ENCODE measurements around the gene MAGI1. TPM values are rescaled to one million over a fixed set of nuclear protein-coding genes. Genes with fewer than 3 reads are reported as not detected.

The MAGI1 gene
- total and polyA plus RNA-seq, 7 experiments from 2014 or later = 0.39 TPM; not detected in 6

DNA sequence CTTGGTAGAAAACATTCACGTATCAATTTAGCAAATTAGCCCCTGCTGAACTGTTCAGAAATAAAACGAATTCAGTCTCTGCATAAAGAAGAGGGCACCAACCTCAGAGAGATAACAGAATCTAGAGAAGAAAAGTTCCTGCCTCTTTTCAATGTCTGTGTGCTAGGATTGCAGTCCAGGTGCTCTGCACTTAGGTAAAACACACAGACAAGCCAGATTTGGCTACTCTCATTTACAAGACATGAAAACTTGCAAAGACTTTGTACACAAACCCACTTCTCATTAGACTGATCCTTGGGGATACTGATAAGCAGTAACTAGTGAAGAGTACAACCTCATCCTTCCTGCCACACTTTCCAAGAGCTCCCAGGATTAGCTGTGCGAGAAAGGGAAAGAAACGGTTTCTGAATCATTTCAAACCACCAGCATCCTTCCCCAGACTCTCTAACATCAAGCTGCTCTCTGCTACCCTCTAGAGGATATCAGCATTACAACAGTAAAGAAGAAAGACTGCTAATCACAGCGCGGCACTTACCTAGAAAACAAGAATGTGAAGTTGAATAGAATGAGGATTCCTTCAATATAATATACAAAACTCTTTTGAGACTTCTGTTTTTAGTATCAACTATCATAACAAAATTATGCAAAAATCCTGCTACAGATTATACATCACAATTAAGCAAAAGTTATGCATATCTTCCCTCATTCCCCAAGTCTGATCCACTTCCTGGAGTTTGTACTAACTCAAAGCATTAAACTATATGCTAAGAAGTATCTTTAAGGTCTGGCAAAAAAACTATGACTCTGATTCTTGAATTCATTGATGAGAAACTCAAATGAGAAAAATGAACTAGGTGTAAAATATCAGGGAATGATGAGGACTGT is 306.4 kb downstream of the MAGI1 start:
- no peaks in the 10 kb centered on the region for H3K36me3 Mint-ChIP-seq
- no peaks in the 10 kb centered on the region for H3K27me3 ChIP-seq (ENCODE audit: control insufficient read depth in 2 of 2, insufficient read depth in 2 of 2, low read length in 2 of 2)
- no peak overlapping the region for H3K27ac Mint-ChIP-seq
- no peaks in the 10 kb centered on the region for H3K9me3 ChIP-seq (ENCODE audit: control insufficient read depth in 2 of 3, low read length in 3 of 3)
- H3K4me3 Mint-ChIP-seq = no peak overlapping the region
- H3K4me1 Mint-ChIP-seq = peaks cover 0 to 4% (median 1%) of the 10 kb centered on the region in 7 donors
- no peak overlapping the region for H3K27ac ChIP-seq (ENCODE audit: low read depth, low read length)
- peaks cover 0 to 14% (median 8%) of the 10 kb centered on the region in 5 donors for H3K27me3 Mint-ChIP-seq
- ChIA-PET POLR2A (no interaction called here), CTCF (interaction anchor here (1.0 kb wide), 1 partner anchor 8 kb away, joined by 4 read pairs; no protein-coding TSS in a partner anchor)
- H3K4me1 ChIP-seq (ENCODE audit: control insufficient read depth in 2 of 2, insufficient read depth in 2 of 2, low read length in 2 of 2) = no peaks in the 10 kb centered on the region
- intact Hi-C loops (cut with micrococcal nuclease) = loop anchor here (1.0 to 10.0 kb wide), 3 partner anchors 387 to 1200 kb away; no protein-coding TSS in a partner anchor
- DNase-seq = peak in 5 of 9 donors; percentile 5 to 31 (median 16)
- no peak overlapping the region for H3K4me3 ChIP-seq (ENCODE audit: low read length)
- H3K9me3 Mint-ChIP-seq = peaks cover 0 to 1% (median 0%) of the 10 kb centered on the region in 11 donors
- peak; percentile 68 for ATAC-seq
- no peaks in the 10 kb centered on the region for H3K36me3 ChIP-seq (ENCODE audit: control insufficient read depth in 2 of 3, insufficient read depth in 3 of 3, low read length in 3 of 3)

DNA sequence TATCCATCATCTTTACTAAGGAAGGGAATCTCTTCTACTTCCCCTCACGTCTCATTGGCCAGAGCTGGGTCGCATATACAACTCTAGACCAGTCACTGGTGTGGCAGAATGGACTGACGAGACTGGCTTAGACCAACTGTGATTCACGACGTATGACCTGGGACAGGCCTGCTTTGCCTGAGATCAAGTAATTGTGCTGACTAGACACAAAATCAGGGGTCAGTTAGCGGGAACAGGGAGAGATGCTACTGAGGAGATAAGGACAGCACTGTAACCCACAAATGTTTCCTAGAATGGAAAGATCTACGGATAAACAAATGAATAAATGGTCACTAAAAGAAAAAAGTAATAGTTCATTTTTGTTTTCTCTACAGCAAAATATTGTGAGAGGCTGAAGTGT is 308.3 kb downstream of the MAGI1 start:
- Histone ChIP-seq H3K36me3 (ENCODE audit: control insufficient read depth in 2 of 3, insufficient read depth in 3 of 3, low read length in 3 of 3) (no peaks in the 10 kb centered on the region), H3K4me1 (ENCODE audit: control insufficient read depth in 2 of 2, insufficient read depth in 2 of 2, low read length in 2 of 2) (no peaks in the 10 kb centered on the region), H3K27ac (ENCODE audit: low read depth, low read length) (no peak overlapping the region), H3K27me3 (ENCODE audit: control insufficient read depth in 2 of 2, insufficient read depth in 2 of 2, low read length in 2 of 2) (no peaks in the 10 kb centered on the region), H3K4me3 (ENCODE audit: low read length) (no peak overlapping the region), H3K9me3 (ENCODE audit: control insufficient read depth in 2 of 3, low read length in 3 of 3) (no peaks in the 10 kb centered on the region)
- no peak overlapping the region for H3K27ac Mint-ChIP-seq
- H3K36me3 Mint-ChIP-seq = no peaks in the 10 kb centered on the region
- H3K4me3 Mint-ChIP-seq = no peak overlapping the region
- ATAC-seq (no peak), DNase-seq (no peak)
- intact Hi-C loops (cut with micrococcal nuclease) = loop anchor here (5.0 to 10.0 kb wide), 2 partner anchors 386 to 1198 kb away; no protein-coding TSS in a partner anchor
- ChIA-PET CTCF (no interaction called here), POLR2A (no interaction called here)
- H3K9me3 Mint-ChIP-seq = peaks cover 0 to 1% (median 0%) of the 10 kb centered on the region in 11 donors
- H3K27me3 Mint-ChIP-seq = peaks cover 0 to 14% (median 8%) of the 10 kb centered on the region in 5 donors
- H3K4me1 Mint-ChIP-seq = peaks cover 0 to 4% (median 1%) of the 10 kb centered on the region in 7 donors

DNA sequence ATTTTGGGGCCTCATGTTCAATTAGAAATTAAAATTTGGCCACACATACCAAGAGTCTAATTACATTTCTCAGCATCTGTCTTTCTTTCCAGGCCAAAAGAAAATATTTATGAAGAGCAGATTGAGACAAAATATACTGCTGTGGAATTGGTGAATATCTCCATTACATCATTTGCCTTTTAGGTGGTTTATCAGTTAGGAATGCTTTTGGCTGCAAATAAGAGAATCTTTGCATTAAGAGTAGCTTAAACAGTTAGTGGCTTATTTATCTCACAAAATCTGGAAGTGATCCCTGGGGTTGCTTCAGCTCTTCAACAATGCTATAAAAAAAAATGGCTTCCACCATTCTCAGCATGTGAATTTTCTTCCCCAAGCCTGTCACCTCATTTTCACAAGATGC is 308.7 kb downstream of the MAGI1 start:
- no peak overlapping the region for H3K27ac ChIP-seq (ENCODE audit: low read depth, low read length)
- no peaks in the 10 kb centered on the region for H3K36me3 ChIP-seq (ENCODE audit: control insufficient read depth in 2 of 3, insufficient read depth in 3 of 3, low read length in 3 of 3)
- ChIA-PET CTCF (no interaction called here), POLR2A (interaction anchor here (0.5 kb wide), 1 partner anchor 11 kb away, joined by 5 read pairs; no protein-coding TSS in a partner anchor)
- H3K36me3 Mint-ChIP-seq = no peaks in the 10 kb centered on the region
- no peak overlapping the region for H3K27ac Mint-ChIP-seq
- DNase-seq = no peak
- no peak overlapping the region for H3K4me3 Mint-ChIP-seq
- peaks cover 0 to 1% (median 0%) of the 10 kb centered on the region in 11 donors for H3K9me3 Mint-ChIP-seq
- no peaks in the 10 kb centered on the region for H3K9me3 ChIP-seq (ENCODE audit: control insufficient read depth in 2 of 3, low read length in 3 of 3)
- H3K4me3 ChIP-seq (ENCODE audit: low read length) = no peak overlapping the region
- intact Hi-C loops (cut with micrococcal nuclease) = loop anchor here (5.0 to 10.0 kb wide), 2 partner anchors 385 to 1198 kb away; no protein-coding TSS in a partner anchor
- H3K4me1 ChIP-seq (ENCODE audit: control insufficient read depth in 2 of 2, insufficient read depth in 2 of 2, low read length in 2 of 2) = no peaks in the 10 kb centered on the region
- H3K27me3 ChIP-seq (ENCODE audit: control insufficient read depth in 2 of 2, insufficient read depth in 2 of 2, low read length in 2 of 2) = no peaks in the 10 kb centered on the region
- H3K4me1 Mint-ChIP-seq = peaks cover 0 to 4% (median 1%) of the 10 kb centered on the region in 7 donors
- peaks cover 0 to 14% (median 8%) of the 10 kb centered on the region in 5 donors for H3K27me3 Mint-ChIP-seq
- no peak for ATAC-seq

DNA sequence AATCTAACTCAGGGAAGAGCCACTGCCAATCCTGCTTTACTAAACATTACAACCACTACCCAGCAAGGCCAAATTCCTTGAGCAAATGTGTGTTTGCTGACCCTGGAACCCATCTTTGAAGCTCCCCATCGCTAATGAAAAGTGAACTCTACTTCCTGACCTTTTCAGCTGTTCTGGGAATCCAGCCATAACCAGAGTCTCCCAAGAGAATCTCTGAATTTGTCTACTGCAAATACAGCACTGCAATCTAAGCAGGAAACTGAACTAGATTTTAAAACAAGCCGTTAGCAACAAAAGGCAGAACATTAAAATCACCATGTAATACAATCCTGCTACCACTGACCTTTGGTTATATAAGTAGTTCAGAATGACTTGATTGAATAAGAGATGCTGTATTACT is 309.2 kb downstream of the MAGI1 start:
- Mint-ChIP-seq H3K36me3 (no peaks in the 10 kb centered on the region), H3K9me3 (peaks cover 0 to 1% (median 0%) of the 10 kb centered on the region in 11 donors), H3K4me1 (peaks cover 0 to 4% (median 1%) of the 10 kb centered on the region in 7 donors), H3K27ac (no peak overlapping the region), H3K27me3 (peaks cover 0 to 19% (median 8%) of the 10 kb centered on the region in 5 donors), H3K4me3 (no peak overlapping the region)
- POLR2A ChIA-PET = interaction anchor here (0.5 kb wide), 1 partner anchor 11 kb away, joined by 5 read pairs; no protein-coding TSS in a partner anchor
- Histone ChIP-seq H3K36me3 (ENCODE audit: control insufficient read depth in 2 of 3, insufficient read depth in 3 of 3, low read length in 3 of 3) (no peaks in the 10 kb centered on the region), H3K4me1 (ENCODE audit: control insufficient read depth in 2 of 2, insufficient read depth in 2 of 2, low read length in 2 of 2) (no peaks in the 10 kb centered on the region), H3K4me3 (ENCODE audit: low read length) (no peak overlapping the region), H3K27ac (ENCODE audit: low read depth, low read length) (no peak overlapping the region), H3K27me3 (ENCODE audit: control insufficient read depth in 2 of 2, insufficient read depth in 2 of 2, low read length in 2 of 2) (no peaks in the 10 kb centered on the region), H3K9me3 (ENCODE audit: control insufficient read depth in 2 of 3, low read length in 3 of 3) (no peaks in the 10 kb centered on the region)
- intact Hi-C loops (cut with micrococcal nuclease) = no loop called here
- CTCF ChIA-PET = no interaction called here
- DNase-seq (no peak), ATAC-seq (no peak)

DNA sequence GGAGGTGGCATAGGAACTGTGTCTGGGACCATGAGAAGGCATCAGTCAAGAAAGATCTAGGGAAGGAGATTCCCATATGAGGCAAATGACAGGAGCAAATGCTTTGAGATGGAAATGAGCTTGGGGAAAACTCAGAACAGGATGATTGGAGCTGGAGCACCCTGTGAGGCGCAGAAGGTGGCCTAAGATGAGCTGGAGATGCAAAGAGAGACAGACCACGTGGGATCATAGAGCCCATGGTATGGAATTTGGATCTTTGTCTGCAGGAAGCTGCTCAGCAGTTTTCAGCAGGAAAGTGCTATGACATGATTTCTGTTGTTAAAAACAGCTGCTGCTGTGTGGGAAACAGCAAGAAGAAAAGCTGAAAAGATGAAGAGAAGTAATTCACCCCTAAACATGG is 310.6 kb downstream of the MAGI1 start:
- DNase-seq (no peak), ATAC-seq (no peak)
- Histone ChIP-seq H3K4me3 (ENCODE audit: low read length) (no peak overlapping the region), H3K9me3 (ENCODE audit: control insufficient read depth in 2 of 3, low read length in 3 of 3) (no peaks in the 10 kb centered on the region), H3K27ac (ENCODE audit: low read depth, low read length) (no peak overlapping the region), H3K4me1 (ENCODE audit: control insufficient read depth in 2 of 2, insufficient read depth in 2 of 2, low read length in 2 of 2) (no peaks in the 10 kb centered on the region), H3K27me3 (ENCODE audit: control insufficient read depth in 2 of 2, insufficient read depth in 2 of 2, low read length in 2 of 2) (no peaks in the 10 kb centered on the region), H3K36me3 (ENCODE audit: control insufficient read depth in 2 of 3, insufficient read depth in 3 of 3, low read length in 3 of 3) (no peaks in the 10 kb centered on the region)
- intact Hi-C loops (cut with micrococcal nuclease) = no loop called here
- H3K4me3 Mint-ChIP-seq = no peak overlapping the region
- peaks cover 0 to 4% (median 0%) of the 10 kb centered on the region in 7 donors for H3K4me1 Mint-ChIP-seq
- peaks cover 0 to 17% (median 3%) of the 10 kb centered on the region in 5 donors for H3K27me3 Mint-ChIP-seq
- POLR2A ChIA-PET = no interaction called here
- no peaks in the 10 kb centered on the region for H3K36me3 Mint-ChIP-seq
- no peak overlapping the region for H3K27ac Mint-ChIP-seq
- peaks cover 0 to 3% (median 0%) of the 10 kb centered on the region in 11 donors for H3K9me3 Mint-ChIP-seq
- CTCF ChIA-PET = no interaction called here

DNA sequence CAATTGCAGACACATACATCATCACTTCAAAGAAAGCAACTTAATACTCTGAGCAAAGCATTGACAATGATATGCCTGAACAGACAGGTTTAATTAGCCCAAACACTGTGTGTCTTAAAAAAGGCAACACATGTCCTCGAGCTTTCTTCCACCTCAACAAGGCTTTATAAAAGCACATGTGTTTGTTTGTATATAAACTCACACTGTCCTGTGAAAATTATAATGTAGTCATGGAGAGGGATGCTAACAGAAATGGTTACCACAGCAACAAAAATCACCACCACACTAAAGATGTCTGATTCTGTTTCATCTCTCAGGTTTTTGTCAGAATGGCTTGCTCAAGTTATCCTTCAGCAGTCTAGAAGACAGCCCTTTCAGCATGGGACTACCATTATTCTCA is 314.7 kb downstream of the MAGI1 start:
- H3K4me3 Mint-ChIP-seq = no peak overlapping the region
- H3K4me1 Mint-ChIP-seq = no peaks in the 10 kb centered on the region
- H3K27ac ChIP-seq (ENCODE audit: low read depth, low read length) = no peak overlapping the region
- ChIA-PET POLR2A (no interaction called here), CTCF (no interaction called here)
- ATAC-seq (no peak), DNase-seq (no peak)
- no peaks in the 10 kb centered on the region for H3K27me3 ChIP-seq (ENCODE audit: control insufficient read depth in 2 of 2, insufficient read depth in 2 of 2, low read length in 2 of 2)
- H3K27me3 Mint-ChIP-seq = peaks cover 0 to 13% (median 0%) of the 10 kb centered on the region in 5 donors
- no peak overlapping the region for H3K27ac Mint-ChIP-seq
- no peaks in the 10 kb centered on the region for H3K4me1 ChIP-seq (ENCODE audit: control insufficient read depth in 2 of 2, insufficient read depth in 2 of 2, low read length in 2 of 2)
- H3K36me3 ChIP-seq (ENCODE audit: control insufficient read depth in 2 of 3, insufficient read depth in 3 of 3, low read length in 3 of 3) = no peaks in the 10 kb centered on the region
- H3K9me3 ChIP-seq (ENCODE audit: control insufficient read depth in 2 of 3, low read length in 3 of 3) = no peaks in the 10 kb centered on the region
- no peak overlapping the region for H3K4me3 ChIP-seq (ENCODE audit: low read length)
- intact Hi-C loops (cut with micrococcal nuclease) = no loop called here
- H3K9me3 Mint-ChIP-seq = peaks cover 0 to 4% (median 0%) of the 10 kb centered on the region in 11 donors
- H3K36me3 Mint-ChIP-seq = no peaks in the 10 kb centered on the region

Measured in naive thymus-derived CD4-positive, alpha-beta T cell (primary cell).